HFF-Myc (cell line): ENCODE results near the gene RIOK2.

Experiments
- DNase-seq: peaks from one replicate; pipeline ENCODE4 v3.0.0-alpha.2; 2011; ENCODE audit warnings: low read depth; ENCODE audit errors: extremely low read depth
- H3K4me3 ChIP-seq: replicated peaks from 2 replicates; pipeline ENCODE4 v1.5.1; 2011; ENCODE audit warnings: low read depth, mild to moderate bottlenecking, control low read depth, low read length
- CTCF ChIP-seq: IDR thresholded peaks from 2 replicates; pipeline ENCODE4 v1.5.1; 2012; ENCODE audit warnings: mild to moderate bottlenecking, low read depth, low read length, control low read depth; ENCODE audit errors: missing control alignments

The RIOK2 gene

GRCh38 chr5:97133101-97133500, 49.9 kb downstream of the RIOK2 start:
- H3K4me3 ChIP-seq, result no peak overlapping the region
- no peak for TF ChIP-seq CTCF
- no peak for DNase-seq

GRCh38 chr5:97131921-97132320, 51.1 kb downstream of the RIOK2 start:
- DNase-seq, result no peak
- no peak for TF ChIP-seq CTCF
- H3K4me3 ChIP-seq, result no peak overlapping the region

GRCh38 chr5:97131139-97131710, 51.8 kb downstream of the RIOK2 start:
- no peak for DNase-seq
- no peak for TF ChIP-seq CTCF
- no peak overlapping the region for H3K4me3 ChIP-seq

GRCh38 chr5:97127727-97128126, 55.3 kb downstream of the RIOK2 start:
- TF ChIP-seq CTCF, result no peak
- no peak overlapping the region for H3K4me3 ChIP-seq
- no peak for DNase-seq

- DNase-seq, result no peak
- TF ChIP-seq CTCF, result no peak
- no peak overlapping the region for H3K4me3 ChIP-seq
Measured at GRCh38 chr5:97125125-97125683, 57.8 kb downstream of the RIOK2 start.

GRCh38 chr5:97124335-97124734, 58.7 kb downstream of the RIOK2 start:
- no peak overlapping the region for H3K4me3 ChIP-seq
- TF ChIP-seq CTCF, result no peak
- DNase-seq, result no peak

GRCh38 chr5:97121848-97122247, 61.2 kb downstream of the RIOK2 start:
- TF ChIP-seq CTCF, result no peak
- no peak overlapping the region for H3K4me3 ChIP-seq
- no peak for DNase-seq
